Transverse colon (tissue), 4 donors: ENCODE data around the gene LRSAM1.

Source experiments
- POLR2AphosphoS5 ChIP-seq, 3 donors: sonication (generic); formaldehyde crosslinking; IDR thresholded peaks; one replicate each; pipeline ENCODE4 v1.6.1; 2016; ENCODE audit warnings: antibody characterized with exemption in 3 of 3
- TF ChIP-seq, protein P1 (sequence below), 5 experiments: fragments of 200-600 bp in 3 of 5; fragments of 450-650 bp in 2 of 5; sonication (generic) in 3 of 5; IDR thresholded peaks; 1 replicate in 2 of 5; 2 replicates in 3 of 5; pipeline ENCODE4 v1.5.1; 2016 to 2017; ENCODE audit warnings: antibody characterized with exemption in 5 of 5, inconsistent platforms in 3 of 5, mild to moderate bottlenecking in 2 of 5, moderate library complexity in 1 of 5

DNA sequence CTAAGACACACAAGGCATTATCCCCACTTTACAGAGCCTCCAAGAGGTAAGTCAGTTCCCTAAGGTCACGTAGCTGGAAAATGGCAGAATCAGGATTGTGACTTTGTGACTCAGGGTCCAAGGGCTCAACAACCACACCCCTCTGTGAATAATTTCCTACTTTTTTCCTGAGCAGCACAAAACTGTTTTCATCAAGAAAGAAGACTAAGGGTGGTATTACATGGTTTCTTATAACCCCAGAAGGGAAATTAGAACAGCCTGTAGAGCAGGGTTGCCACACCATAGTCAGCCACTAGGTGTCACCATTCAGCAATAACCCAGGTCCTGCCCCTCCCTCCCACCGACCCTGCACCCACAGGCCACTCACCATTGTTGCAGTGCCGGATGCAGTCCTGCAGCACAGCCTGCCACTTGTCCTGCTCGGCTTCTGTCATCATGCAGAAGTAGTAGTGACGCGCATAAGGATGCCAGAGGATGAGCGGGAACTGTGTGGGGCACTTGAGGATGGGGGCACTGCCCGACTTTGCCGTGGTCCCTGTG, 72.1 kb downstream of the LRSAM1 start:
- TF ChIP-seq, protein P1, sequence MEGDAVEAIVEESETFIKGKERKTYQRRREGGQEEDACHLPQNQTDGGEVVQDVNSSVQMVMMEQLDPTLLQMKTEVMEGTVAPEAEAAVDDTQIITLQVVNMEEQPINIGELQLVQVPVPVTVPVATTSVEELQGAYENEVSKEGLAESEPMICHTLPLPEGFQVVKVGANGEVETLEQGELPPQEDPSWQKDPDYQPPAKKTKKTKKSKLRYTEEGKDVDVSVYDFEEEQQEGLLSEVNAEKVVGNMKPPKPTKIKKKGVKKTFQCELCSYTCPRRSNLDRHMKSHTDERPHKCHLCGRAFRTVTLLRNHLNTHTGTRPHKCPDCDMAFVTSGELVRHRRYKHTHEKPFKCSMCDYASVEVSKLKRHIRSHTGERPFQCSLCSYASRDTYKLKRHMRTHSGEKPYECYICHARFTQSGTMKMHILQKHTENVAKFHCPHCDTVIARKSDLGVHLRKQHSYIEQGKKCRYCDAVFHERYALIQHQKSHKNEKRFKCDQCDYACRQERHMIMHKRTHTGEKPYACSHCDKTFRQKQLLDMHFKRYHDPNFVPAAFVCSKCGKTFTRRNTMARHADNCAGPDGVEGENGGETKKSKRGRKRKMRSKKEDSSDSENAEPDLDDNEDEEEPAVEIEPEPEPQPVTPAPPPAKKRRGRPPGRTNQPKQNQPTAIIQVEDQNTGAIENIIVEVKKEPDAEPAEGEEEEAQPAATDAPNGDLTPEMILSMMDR (IDR thresholded peaks at IDR 0.05) = peak; percentile 24 to 44 (median 40)
- no peak for TF ChIP-seq POLR2AphosphoS5 (IDR thresholded peaks at IDR 0.05)
